Measurements from ENCODE around the gene ATIC. TPM values are rescaled to one million over a fixed set of nuclear protein-coding genes. Genes with fewer than 3 reads are reported as not detected.

ATIC gene
- total and polyA plus RNA-seq, 12 donors, result 36.1 to 106 (median 48.0) TPM

DNA sequence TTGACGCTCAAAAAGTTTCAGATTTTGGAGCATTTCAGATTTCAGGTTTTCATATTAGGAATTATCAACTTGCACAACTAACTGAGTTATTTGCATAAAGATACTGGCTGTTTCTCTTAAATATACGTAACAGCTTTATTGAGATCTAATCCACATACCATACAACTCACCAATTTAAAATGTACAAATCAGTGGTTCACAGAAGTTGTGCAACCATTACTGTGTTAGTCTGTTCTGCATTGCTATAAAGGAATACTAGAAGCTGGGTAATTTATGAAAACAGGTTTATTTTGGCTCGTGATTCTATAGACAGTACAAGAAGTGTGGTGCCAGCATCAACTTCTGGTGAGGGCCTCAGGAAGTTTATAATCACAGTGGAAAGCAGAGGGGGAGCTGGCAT is 8.2 kb downstream of the ATIC start:
- Histone ChIP-seq H3K36me3 (peaks cover 0 to 77% (median 10%) of the 10 kb centered on the region in 9 donors), H3K27ac (no peak overlapping the region), H3K27me3 (no peaks in the 10 kb centered on the region), H3K4me1 (no peaks in the 10 kb centered on the region), H3K4me3 (no peak overlapping the region), H3K9me3 (no peaks in the 10 kb centered on the region)
- TF ChIP-seq CTCF (IDR thresholded peaks at IDR 0.05), result no peak
- intact Hi-C loops (cut with DNase I), result no loop called here
- 88 to 91% methylated on average over 3 of the region's 3 CpGs for WGBS, 2 donors
- ATAC-seq, result no peak
- DNase-seq, result no peak

- intact Hi-C loops (cut with DNase I), result no loop called here
- H3K36me3 ChIP-seq, result peaks cover 0 to 82% (median 11%) of the 10 kb centered on the region in 9 donors
- no peaks in the 10 kb centered on the region for H3K4me1 ChIP-seq
- no peaks in the 10 kb centered on the region for H3K27me3 ChIP-seq
- WGBS, 2 donors, result 89 to 93% methylated on average over 7 of the region's 7 CpGs
- no peak overlapping the region for H3K4me3 ChIP-seq
- H3K9me3 ChIP-seq, result no peaks in the 10 kb centered on the region
- no peak for DNase-seq
- no peak for TF ChIP-seq CTCF (IDR thresholded peaks at IDR 0.05)
- no peak for ATAC-seq
- H3K27ac ChIP-seq, result no peak overlapping the region
Measured at GRCh38 chr2:215320679-215321078, 8.8 kb downstream of the ATIC start.

GRCh38 chr2:215324811-215325210 is 13.0 kb downstream of the ATIC start:
- intact Hi-C loops (cut with DNase I), result no loop called here
- 83 to 85% methylated on average over 6 of the region's 6 CpGs for WGBS, 2 donors
- no peak for DNase-seq
- Histone ChIP-seq H3K4me1 (no peaks in the 10 kb centered on the region), H3K27ac (no peak overlapping the region), H3K36me3 (peaks cover 0 to 96% (median 19%) of the 10 kb centered on the region in 9 donors), H3K4me3 (no peak overlapping the region), H3K27me3 (no peaks in the 10 kb centered on the region), H3K9me3 (no peaks in the 10 kb centered on the region)
- TF ChIP-seq CTCF (IDR thresholded peaks at IDR 0.05), result no peak
- ATAC-seq, result no peak

DNA sequence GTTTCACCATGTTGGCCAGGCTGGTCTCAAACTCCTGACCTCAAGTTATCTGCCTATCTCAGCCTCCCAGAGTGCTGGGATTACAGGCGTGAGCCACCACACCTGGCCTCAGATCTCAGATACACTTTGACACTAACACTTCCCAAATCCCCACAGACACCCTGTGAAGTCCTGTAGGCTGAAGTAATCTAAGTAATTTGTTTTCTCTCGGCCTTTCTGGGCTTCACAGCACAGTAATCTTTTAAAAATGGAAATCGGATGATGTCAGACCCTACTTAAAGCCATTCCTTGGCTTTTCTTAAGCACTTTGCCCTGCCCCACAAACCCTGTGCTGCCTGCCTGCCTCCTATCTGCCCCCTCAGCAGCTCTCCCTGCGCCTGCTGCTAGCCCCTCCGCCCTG is 16.2 kb downstream of the ATIC start:
- no peaks in the 10 kb centered on the region for H3K4me1 ChIP-seq
- H3K4me3 ChIP-seq, result no peak overlapping the region
- ATAC-seq, result no peak
- H3K9me3 ChIP-seq, result no peaks in the 10 kb centered on the region
- no peak for TF ChIP-seq CTCF (IDR thresholded peaks at IDR 0.05)
- WGBS, 2 donors, result 90 to 95% methylated on average over 5 of the region's 5 CpGs
- H3K36me3 ChIP-seq, result peaks cover 0 to 82% (median 16%) of the 10 kb centered on the region in 9 donors
- no peaks in the 10 kb centered on the region for H3K27me3 ChIP-seq
- intact Hi-C loops (cut with DNase I), result no loop called here
- no peak for DNase-seq
- H3K27ac ChIP-seq, result no peak overlapping the region
